DMS114 treated with DMSO at 0.1 percent for 48 hours (cell line): ENCODE results near the gene GUCY2D.
"Not testable (repeated sequence)": the region's sequence is repeated elsewhere in the genome, so short reads cannot be mapped to it uniquely, and the experiment has no call there.

ENCODE experiments used
- DNase-seq: peaks from one replicate; lab custom pipeline; 2025; ENCODE audit not compliant: unreplicated experiment; lab: John Stamatoyannopoulos, UW

The GUCY2D gene

DNA sequence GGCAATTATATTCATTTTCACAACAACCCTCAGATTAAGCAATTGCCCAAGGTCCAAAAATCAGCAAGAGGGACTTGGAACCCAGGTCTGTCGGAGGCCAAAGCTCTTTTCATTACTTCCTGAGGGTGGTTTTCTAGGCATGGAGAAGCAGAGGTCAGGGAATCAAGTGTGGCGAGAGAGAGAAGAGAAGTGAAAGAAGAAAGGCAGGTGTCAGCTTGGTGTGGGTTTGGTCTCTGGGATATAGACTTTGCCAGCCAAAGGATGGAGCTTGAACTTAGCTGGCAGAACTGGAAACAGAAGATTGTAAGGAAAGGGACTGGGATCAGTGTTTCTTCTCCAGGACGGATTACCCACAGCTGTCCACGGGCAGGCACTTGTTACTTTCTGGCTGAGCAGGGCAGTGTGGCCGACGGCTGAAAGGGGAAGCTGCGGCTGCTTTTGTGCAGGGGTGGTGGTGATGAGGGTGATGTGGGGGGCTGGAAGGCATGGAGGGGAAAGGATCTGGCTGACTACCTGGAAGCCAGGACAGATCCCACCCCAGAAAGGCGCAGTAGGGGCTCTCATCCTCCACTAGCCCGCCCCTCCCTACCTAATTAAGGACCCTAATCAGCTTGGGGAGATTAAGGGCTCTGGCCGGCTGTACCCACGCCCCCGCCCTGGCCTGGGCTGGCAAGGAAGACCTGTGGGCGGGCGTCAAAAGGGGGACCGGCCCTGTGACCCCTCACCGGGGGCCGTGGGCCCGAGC, at the start of gene GUCY2D:
Gene GUCY2D (plus strand): TSS at position 640 of the 745 bp plus-strand sequence. CDS start 433 bp downstream, outside the sequence.
- DNase-seq: no peak

- DNase-seq: not testable (repeated sequence)
Observed at GRCh38 chr17:7953266-7953665, 49.1 kb upstream of the GUCY2D start.

GRCh38 chr17:7955414-7956227, 46.8 kb upstream of the GUCY2D start:
- no peak for DNase-seq

GRCh38 chr17:7956228-7956965, 46.0 kb upstream of the GUCY2D start:
- no peak for DNase-seq

- DNase-seq: no peak
Observed at GRCh38 chr17:7959503-7960253, 42.7 kb upstream of the GUCY2D start.

DNA sequence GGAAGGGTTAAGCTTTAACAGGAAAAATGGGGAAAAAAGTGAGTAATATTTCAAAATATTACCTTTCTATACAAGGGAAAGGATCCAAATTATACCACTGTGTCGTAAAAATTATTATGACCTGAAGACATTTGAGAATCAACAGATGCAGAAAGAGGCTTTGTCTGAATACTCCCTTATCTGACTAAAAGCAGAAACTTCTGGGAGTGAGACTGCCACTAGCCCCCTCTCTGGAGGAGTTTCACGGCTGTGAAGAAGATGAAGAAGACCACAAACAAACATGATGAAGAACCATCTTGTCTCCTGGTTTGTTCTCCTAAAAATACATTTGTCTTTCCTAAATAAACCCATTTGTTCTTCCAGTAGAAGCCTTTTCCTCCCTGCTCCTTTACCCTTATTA, 41.0 kb upstream of the GUCY2D start:
- DNase-seq: no peak

- no peak for DNase-seq
Observed at GRCh38 chr17:7967751-7968150, 34.7 kb upstream of the GUCY2D start.

- no peak for DNase-seq
Observed at GRCh38 chr17:7969433-7969832, 33.0 kb upstream of the GUCY2D start.

DNA sequence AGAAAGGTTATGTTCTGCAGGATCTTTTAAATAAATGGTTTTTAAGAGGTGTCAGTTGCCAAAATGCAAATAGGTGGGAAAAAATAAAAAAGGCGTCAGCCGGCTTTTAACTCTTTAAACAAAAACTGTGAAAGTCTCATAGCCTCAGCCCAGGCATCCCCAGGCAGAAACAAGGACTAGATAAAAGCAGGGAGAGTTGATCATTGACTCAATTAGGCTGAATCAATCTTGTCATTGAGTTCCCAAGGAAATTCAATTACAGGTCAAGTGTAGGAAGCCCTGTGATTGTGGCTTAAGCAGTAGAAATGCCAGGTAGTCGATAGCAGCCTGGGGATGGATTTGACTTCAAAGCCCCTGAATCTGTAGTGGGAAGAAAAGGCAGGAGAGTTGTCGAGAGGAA, 30.8 kb upstream of the GUCY2D start:
- no peak for DNase-seq

GRCh38 chr17:7972131-7972785, 30.2 kb upstream of the GUCY2D start:
- DNase-seq: no peak

DNA sequence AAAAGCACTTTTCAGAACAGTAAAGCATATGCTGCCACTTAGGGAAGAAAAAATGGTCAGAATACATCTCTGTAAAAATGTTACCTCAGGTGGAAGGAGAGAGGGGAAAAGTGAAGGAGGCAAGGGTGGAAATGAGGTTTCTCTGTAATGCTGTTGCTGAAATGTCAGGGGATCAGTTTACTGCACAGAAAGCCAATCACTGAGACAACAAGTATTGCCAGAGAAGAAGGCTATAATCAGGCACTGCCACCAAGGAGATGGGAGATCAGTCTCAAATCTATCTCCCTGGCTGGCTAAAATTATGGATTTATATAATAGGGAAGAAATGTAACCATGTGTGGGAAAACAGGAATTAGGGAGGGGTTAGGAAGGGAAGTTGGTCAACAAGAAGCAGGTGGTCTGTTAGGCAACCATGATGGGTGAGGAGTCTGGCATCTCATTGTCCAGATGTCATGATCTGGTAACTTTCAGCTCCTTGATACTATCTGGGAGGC, 27.7 kb upstream of the GUCY2D start:
- no peak for DNase-seq

GRCh38 chr17:7977039-7977438, 25.4 kb upstream of the GUCY2D start:
- no peak for DNase-seq

DNA sequence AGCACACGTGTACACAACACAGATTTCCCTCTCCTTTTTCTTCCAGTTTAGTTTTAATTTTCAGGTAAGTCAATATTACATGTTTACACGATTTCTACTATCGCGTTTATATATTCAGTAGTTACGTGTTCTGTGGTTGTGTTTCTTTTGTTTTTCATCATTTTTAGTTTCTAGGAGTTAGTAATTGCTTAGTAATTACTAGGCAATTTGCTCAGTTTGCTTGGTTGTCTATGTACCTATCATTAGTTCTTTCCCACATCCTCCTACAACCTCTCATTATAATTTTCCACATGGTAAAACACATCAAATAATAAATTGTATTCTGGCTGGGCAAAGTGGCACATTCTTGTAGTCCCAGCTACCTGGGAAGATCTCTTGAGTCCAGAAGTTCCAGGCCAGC, 24.6 kb upstream of the GUCY2D start:
- DNase-seq: no peak

DNA sequence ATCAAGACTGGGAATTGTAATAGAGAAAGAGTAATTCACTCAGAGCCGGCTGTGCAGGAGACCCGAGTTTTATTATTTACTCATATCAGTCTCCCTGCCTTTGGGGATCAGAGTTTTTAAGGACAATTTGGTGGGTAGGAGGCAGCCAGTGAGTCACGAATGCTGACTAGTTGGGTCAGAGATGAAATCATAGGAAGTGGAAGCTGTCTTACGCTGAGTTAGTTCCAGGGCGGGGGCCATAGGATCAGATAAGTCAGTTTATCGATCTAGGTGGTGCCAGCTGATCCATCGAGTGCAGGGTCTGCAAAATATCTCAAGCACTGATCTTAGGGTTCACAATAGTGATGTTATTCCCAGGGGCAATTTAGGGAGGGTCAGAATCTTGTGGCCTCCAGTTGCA, 20.2 kb upstream of the GUCY2D start:
- no peak for DNase-seq

- DNase-seq: no peak
Observed at GRCh38 chr17:7982666-7983065, 19.7 kb upstream of the GUCY2D start.

DNA sequence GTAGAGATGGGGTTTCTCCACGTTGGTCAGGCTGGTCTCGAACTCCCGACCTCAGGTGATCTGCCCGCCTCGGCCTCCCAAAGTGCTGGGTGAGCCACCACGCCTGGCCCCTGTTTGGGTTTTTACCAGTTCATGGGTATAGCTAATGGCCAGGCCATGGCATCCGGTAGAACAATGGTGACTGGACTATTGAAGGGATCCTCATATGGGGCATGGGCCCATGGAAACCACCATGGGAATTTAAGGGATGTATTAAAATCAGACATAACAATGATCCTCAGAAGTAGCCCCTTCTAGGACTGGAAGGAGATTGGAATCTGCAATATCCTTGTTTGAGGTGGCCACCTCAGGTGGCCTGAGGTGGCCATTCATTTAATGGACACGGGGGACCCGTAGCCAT, 17.5 kb upstream of the GUCY2D start:
- no peak for DNase-seq

DNA sequence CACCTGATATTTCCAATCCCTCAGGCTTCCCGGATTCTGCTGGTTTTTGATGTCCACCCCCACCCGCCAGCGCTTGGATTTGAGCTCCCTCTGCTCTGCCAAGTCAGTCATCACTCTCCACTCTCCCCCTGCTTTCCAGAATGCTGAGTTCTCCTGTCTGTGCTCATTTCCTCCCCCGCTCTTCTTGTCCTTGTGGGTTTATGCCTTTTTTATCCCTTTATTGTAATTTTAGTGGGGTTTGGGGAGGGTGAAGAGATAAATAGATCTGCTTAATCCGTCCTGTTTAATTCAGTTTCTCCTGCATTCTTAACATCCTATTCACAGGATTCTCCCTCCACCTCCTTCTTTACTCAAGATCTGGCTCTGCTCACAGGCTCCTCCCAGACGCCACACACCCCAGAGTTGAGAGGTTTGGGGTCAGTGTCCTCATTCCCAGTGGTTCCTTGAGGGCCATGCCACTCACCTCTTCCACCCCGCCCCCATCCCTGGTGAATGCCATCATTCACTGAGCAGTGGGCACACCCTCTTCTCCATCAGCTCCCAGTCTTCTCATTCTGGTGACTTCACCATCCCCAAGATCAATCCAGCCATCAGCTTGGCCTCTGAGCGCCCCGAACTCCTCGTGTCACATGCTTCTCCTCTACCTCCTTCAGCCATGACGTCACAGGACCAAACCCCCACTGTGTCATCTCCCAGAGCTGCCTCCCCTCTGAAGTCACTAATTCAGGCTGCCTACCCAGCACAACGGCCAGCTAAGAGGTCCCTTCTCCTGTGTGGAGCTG, 15.1 kb upstream of the GUCY2D start:
- DNase-seq: no peak

- peak; percentile 71 for DNase-seq
Observed at GRCh38 chr17:7988750-7989178, 13.7 kb upstream of the GUCY2D start.
